Upper lobe of left lung (tissue), 6 donors: ENCODE measurements around the gene SHISA7. TPM values are rescaled to one million over a fixed set of nuclear protein-coding genes. Genes with fewer than 3 reads are reported as not detected.
"Not testable (repeated sequence)": the region's sequence is repeated elsewhere in the genome, so short reads cannot be mapped to it uniquely, and the experiment has no call there.

Experiments
- ATAC-seq, 2 donors: fragments of 200-7000 bp; cut with Tn5 transposase; one replicate each; pipeline ENCODE4 v1.9.1; 2022; ENCODE audit warnings: mild to moderate bottlenecking in 2 of 2, moderate library complexity in 2 of 2; ENCODE audit not compliant: low FRiP score in 2 of 2
- DNase-seq, 2 donors: peaks; one replicate each; pipeline ENCODE4 v3.0.0-alpha.2; 2019 to 2020
- H3K27ac ChIP-seq, 4 donors: fragments of 200-600 bp; sonication (generic); one replicate each; pipeline ENCODE4 v1.5.1; 2016 to 2019
- H3K27me3 ChIP-seq, 4 donors: fragments of 200-600 bp; sonication (generic); one replicate each; pipeline ENCODE4 v1.5.1; 2017 to 2019
- H3K36me3 ChIP-seq, 4 donors: fragments of 200-600 bp; sonication (generic); one replicate each; pipeline ENCODE4 v1.5.1; 2016 to 2019
- H3K4me1 ChIP-seq, 4 donors: fragments of 200-600 bp; sonication (generic); one replicate each; pipeline ENCODE4 v1.5.1; 2018 to 2019
- H3K4me3 ChIP-seq, 4 donors: fragments of 200-600 bp; sonication (generic); one replicate each; pipeline ENCODE4 v1.5.1; 2017 to 2019; ENCODE audit warnings: mild to moderate bottlenecking in 2 of 4, moderate library complexity in 1 of 4
- H3K9me3 ChIP-seq, 4 donors: fragments of 200-600 bp; sonication (generic); one replicate each; pipeline ENCODE4 v1.5.1; 2018 to 2019
- CTCF ChIP-seq, 6 experiments: fragments of 450-650 bp in 4 of 6; fragments of 200-600 bp in 2 of 6; sonication (generic) in 2 of 6; IDR thresholded peaks; one replicate each; pipeline ENCODE4 v1.5.1; 2016 to 2019; ENCODE audit warnings: antibody characterized with exemption in 6 of 6
- EP300 ChIP-seq, 4 donors: sonication (generic); formaldehyde crosslinking; IDR thresholded peaks; one replicate each; pipeline ENCODE4 v1.5.1; 2017; ENCODE audit warnings: antibody characterized with exemption in 4 of 4, control low read depth in 2 of 4
- POLR2A ChIP-seq, 4 donors: fragments of 450-650 bp; IDR thresholded peaks; one replicate each; pipeline ENCODE4 v1.5.1; 2016 to 2017; ENCODE audit warnings: antibody characterized with exemption in 4 of 4, mild to moderate bottlenecking in 2 of 4
- POLR2AphosphoS5 ChIP-seq, 2 donors: sonication (generic); formaldehyde crosslinking; IDR thresholded peaks; one replicate each; pipeline ENCODE4 v1.5.1; 2017; ENCODE audit warnings: antibody characterized with exemption in 2 of 2
- WGBS, 2 donors: methylation state at CpG; one replicate each; pipeline ENCODE4 v1.1.5; 2017 to 2018; 5-methylcytosine and 5-hydroxymethylcytosine counted together
- total RNA-seq, 6 donors: library from RNA; depleted of rRNA in 4 of 6; stranded (reverse); fragments of >200 nt in 4 of 6; gene quantifications; one replicate each; pipeline versions ENCODE4 v1.1.0 to v1.2.1, GENCODE V29; 2016 to 2021
- donor health status: DM: no; HTN: no; CAD: no; lungs with moderate emphysema.
- donor health status: DM: no; HTN: yes; CAD: no; lungs with severe emphysema.

Gene SHISA7
- total RNA-seq, 6 donors from 2014 or later, result not detected

DNA sequence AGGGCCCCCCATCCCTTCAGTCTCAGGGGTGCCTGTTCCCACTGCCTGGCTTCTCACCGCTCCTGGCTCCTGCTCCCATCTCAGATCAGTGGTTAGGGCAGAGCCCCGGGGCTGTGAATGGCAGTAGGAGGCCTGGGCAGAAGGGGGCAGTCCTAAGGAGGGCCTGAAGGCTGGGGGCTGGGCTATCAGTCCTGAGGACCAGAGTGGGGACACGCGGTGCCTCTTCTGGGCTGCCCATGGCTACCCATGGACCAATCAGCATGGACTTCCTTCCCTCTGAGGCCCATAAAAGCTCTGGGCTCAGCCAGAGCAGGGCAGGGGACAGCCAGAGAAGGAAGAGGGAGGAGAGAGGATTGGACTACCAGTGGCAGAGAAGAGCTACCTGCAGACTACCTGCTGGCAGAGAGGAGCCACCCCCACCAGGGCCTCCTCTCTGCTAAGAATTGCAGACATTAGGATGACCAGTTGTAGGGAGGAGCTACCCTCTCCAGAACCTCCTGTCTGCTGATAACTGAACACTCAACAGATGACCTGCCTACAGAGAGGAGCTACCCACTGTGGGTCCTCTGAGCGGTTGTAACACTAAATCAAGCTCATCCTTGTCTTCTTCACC, 23.4 kb downstream of the SHISA7 start:
- no peak for ATAC-seq

GRCh38 chr19:55419103-55419502, 24.0 kb downstream of the SHISA7 start:
- ATAC-seq (no peak), DNase-seq (no peak)
- Histone ChIP-seq H3K27ac (no peak overlapping the region), H3K36me3 (no peaks in the 10 kb centered on the region), H3K4me3 (no peak overlapping the region), H3K27me3 (no peaks in the 10 kb centered on the region), H3K9me3 (no peaks in the 10 kb centered on the region), H3K4me1 (no peaks in the 10 kb centered on the region)
- WGBS, 2 donors, result 59 to 73% methylated on average over 3 to 5 of the region's 5 CpGs
- no peak for TF ChIP-seq CTCF (IDR thresholded peaks at IDR 0.05)
- no peak for TF ChIP-seq POLR2A (IDR thresholded peaks at IDR 0.05)
- no peak for TF ChIP-seq EP300 (IDR thresholded peaks at IDR 0.05)
- no peak for TF ChIP-seq POLR2AphosphoS5 (IDR thresholded peaks at IDR 0.05)

More for the DNA sequence above, 23.4 kb downstream of the SHISA7 start:
- H3K4me1 ChIP-seq, result no peaks in the 10 kb centered on the region
- no peak for DNase-seq
- H3K9me3 ChIP-seq, result no peaks in the 10 kb centered on the region
- H3K4me3 ChIP-seq, result no peak overlapping the region
- no peak overlapping the region for H3K27ac ChIP-seq
- WGBS, 2 donors, result 60 to 70% methylated on average over 1 to 5 of the region's 5 CpGs
- no peaks in the 10 kb centered on the region for H3K27me3 ChIP-seq
- no peaks in the 10 kb centered on the region for H3K36me3 ChIP-seq
- no peak for TF ChIP-seq POLR2AphosphoS5 (IDR thresholded peaks at IDR 0.05)
- no peak for TF ChIP-seq EP300 (IDR thresholded peaks at IDR 0.05)
- TF ChIP-seq CTCF (IDR thresholded peaks at IDR 0.05), result no peak
- TF ChIP-seq POLR2A (IDR thresholded peaks at IDR 0.05), result no peak

DNA sequence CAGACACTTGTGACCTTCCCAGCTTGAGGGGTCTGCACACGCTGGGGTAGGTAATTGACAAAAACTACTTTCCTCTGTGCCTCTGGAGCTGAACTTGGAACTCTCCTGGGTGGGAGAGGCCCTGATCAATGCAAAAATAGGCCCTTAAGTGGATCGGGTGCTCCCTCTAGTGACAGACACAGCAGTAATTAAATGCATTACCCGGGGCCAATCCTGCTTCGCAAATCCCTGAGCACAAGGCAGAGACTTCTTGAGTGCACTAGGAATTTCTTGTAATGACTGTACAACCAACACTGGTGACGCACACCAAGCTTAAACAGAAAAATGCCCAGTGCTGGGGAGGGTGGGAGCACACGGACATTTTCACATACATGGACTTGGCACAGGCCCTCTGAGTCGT, 24.9 kb downstream of the SHISA7 start:
- WGBS, 2 donors, result 19 to 22% methylated on average over 6 to 7 of the region's 7 CpGs
- H3K4me1 ChIP-seq, result no peaks in the 10 kb centered on the region
- no peak overlapping the region for H3K27ac ChIP-seq
- H3K27me3 ChIP-seq, result no peaks in the 10 kb centered on the region
- TF ChIP-seq POLR2AphosphoS5 (IDR thresholded peaks at IDR 0.05) (no peak), CTCF (IDR thresholded peaks at IDR 0.05) (peak; percentile 35 to 66 (median 54)), EP300 (IDR thresholded peaks at IDR 0.05) (no peak), POLR2A (IDR thresholded peaks at IDR 0.05) (no peak)
- H3K36me3 ChIP-seq, result no peaks in the 10 kb centered on the region
- peak in 1 of 2 donors; percentile 39 for DNase-seq
- H3K9me3 ChIP-seq, result no peaks in the 10 kb centered on the region
- H3K4me3 ChIP-seq, result no peak overlapping the region
- peak; percentile 71 to 89 for ATAC-seq

DNA sequence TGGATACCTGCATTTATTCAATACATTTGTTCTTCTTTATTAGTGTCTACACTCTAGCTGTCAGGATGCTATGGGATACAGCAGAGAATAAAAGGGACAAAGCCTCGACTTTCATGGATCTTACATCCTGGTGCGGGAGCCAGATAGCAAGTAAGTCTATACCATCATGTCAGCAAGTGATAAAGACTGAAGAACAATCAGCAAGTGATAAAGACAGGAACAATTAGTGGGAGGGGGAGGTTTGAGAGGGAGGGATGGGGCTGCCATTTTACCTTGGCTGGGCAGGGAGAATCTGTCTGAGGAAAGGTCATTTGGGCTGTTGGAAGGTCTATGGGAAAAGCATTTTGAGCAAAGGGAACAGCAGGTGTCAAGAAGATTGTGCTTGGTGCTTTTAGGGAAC, 32.9 kb downstream of the SHISA7 start:
- H3K27me3 ChIP-seq, result no peaks in the 10 kb centered on the region
- H3K27ac ChIP-seq, result no peak overlapping the region
- H3K9me3 ChIP-seq, result no peaks in the 10 kb centered on the region
- ATAC-seq (no peak), DNase-seq (no peak)
- peaks cover 18 to 26% (median 19%) of the 10 kb centered on the region in 4 donors for H3K4me1 ChIP-seq
- H3K36me3 ChIP-seq, result peaks cover 0 to 7% (median 2%) of the 10 kb centered on the region in 4 donors
- H3K4me3 ChIP-seq, result no peak overlapping the region
- TF ChIP-seq POLR2A (IDR thresholded peaks at IDR 0.05), result no peak
- no peak for TF ChIP-seq POLR2AphosphoS5 (IDR thresholded peaks at IDR 0.05)
- no peak for TF ChIP-seq CTCF (IDR thresholded peaks at IDR 0.05)
- WGBS, 2 donors, result 85 to 96% methylated on average over 2 of the region's 2 CpGs

- H3K4me3 ChIP-seq, DNase-seq, ATAC-seq, H3K9me3 ChIP-seq, H3K27ac ChIP-seq, H3K27me3 ChIP-seq: not testable (repeated sequence)
- WGBS, 2 donors, result 89 to 99% methylated on average over 8 of the region's 8 CpGs
- H3K36me3 ChIP-seq, result peaks cover 0 to 15% (median 4%) of the 10 kb centered on the region in 4 donors
- peaks cover 18 to 26% (median 19%) of the 10 kb centered on the region in 4 donors for H3K4me1 ChIP-seq
These were observed 33.9 kb downstream of the SHISA7 start for GRCh38 chr19:55409179-55409578.
